Loucy (cell line): Measurements from ENCODE around the gene OR5K1.
A peak's percentile ranks its signal among the peaks of the same experiment; 100 is the strongest.

ENCODE experiments used
- H2AFZ ChIP-seq: fragments of 200-600 bp; sonication (generic); 2 replicates; pipeline ENCODE4 v1.6.0; 2016; ENCODE audit warnings: antibody characterized with exemption, mild to moderate bottlenecking, low read length, moderate library complexity
- H3F3A ChIP-seq: fragments of 200-600 bp; 2 replicates; pipeline ENCODE4 v1.6.0; 2016; ENCODE audit warnings: antibody characterized with exemption, low read depth, mild to moderate bottlenecking
- H3K27me3 ChIP-seq: fragments of 200-600 bp; sonication (generic); 2 replicates; pipeline ENCODE4 v1.6.1; 2014; ENCODE audit warnings: low read length, mild to moderate bottlenecking; ENCODE audit not compliant: insufficient read depth, poor library complexity, severe bottlenecking
- H3K36me3 ChIP-seq: fragments of 200-600 bp; sonication (generic); 2 replicates; pipeline ENCODE4 v1.6.1; 2016; ENCODE audit warnings: low read length; ENCODE audit not compliant: insufficient read depth
- H3K4me1 ChIP-seq: fragments of 200-600 bp; sonication (generic); 2 replicates; pipeline ENCODE4 v1.5.1; 2014; ENCODE audit warnings: low read length, mild to moderate bottlenecking; ENCODE audit not compliant: insufficient read depth, poor library complexity, severe bottlenecking
- H3K4me2 ChIP-seq: fragments of 200-600 bp; sonication (generic); 2 replicates; pipeline ENCODE4 v1.6.0; 2014; ENCODE audit warnings: antibody characterized with exemption, low read length, low read depth, mild to moderate bottlenecking; ENCODE audit not compliant: poor library complexity, severe bottlenecking
- H3K4me3 ChIP-seq: fragments of 200-600 bp; sonication (generic); 2 replicates; pipeline ENCODE4 v1.5.1; 2014; ENCODE audit warnings: low read length, mild to moderate bottlenecking, mixed read lengths; ENCODE audit not compliant: poor library complexity, severe bottlenecking
- H3K79me2 ChIP-seq: fragments of 200-600 bp; sonication (generic); 2 replicates; pipeline ENCODE4 v1.6.1; 2014; ENCODE audit warnings: low read length; ENCODE audit not compliant: insufficient read depth
- H3K9ac ChIP-seq: fragments of 200-600 bp; sonication (generic); 2 replicates; pipeline ENCODE4 v1.6.0; 2014; ENCODE audit warnings: mild to moderate bottlenecking, low read depth, low read length, moderate library complexity; ENCODE audit not compliant: poor library complexity, severe bottlenecking
- H3K9me2 ChIP-seq: fragments of 200-600 bp; sonication (generic); replicated peaks from 2 replicates; pipeline ENCODE4 v1.6.1; 2016; ENCODE audit warnings: low read depth, low read length, mixed read lengths
- H3K9me3 ChIP-seq: fragments of 200-600 bp; sonication (generic); 2 replicates; pipeline ENCODE4 v1.6.1; 2014; ENCODE audit warnings: mild to moderate bottlenecking, antibody characterized with exemption, low read length, low read depth; ENCODE audit not compliant: insufficient read depth
- H4K20me1 ChIP-seq: fragments of 200-600 bp; sonication (generic); 2 replicates; pipeline ENCODE4 v1.6.0; 2014; ENCODE audit warnings: antibody characterized with exemption, low read length, mild to moderate bottlenecking; ENCODE audit not compliant: insufficient read depth, poor library complexity, severe bottlenecking
- EZH2phosphoT487 ChIP-seq: fragments of 200-600 bp; IDR thresholded peaks from 2 replicates; pipeline ENCODE4 v1.6.1; 2018; ENCODE audit warnings: antibody characterized with exemption, mild to moderate bottlenecking, moderate library complexity, borderline replicate concordance
- TF ChIP-seq, protein P1 (sequence below): fragments of 200-600 bp; sonication (generic); conservative IDR thresholded peaks from 2 replicates; pipeline ENCODE4 v1.5.1; 2014; ENCODE audit warnings: mild to moderate bottlenecking, antibody characterized with exemption, low read length

The OR5K1 gene

DNA sequence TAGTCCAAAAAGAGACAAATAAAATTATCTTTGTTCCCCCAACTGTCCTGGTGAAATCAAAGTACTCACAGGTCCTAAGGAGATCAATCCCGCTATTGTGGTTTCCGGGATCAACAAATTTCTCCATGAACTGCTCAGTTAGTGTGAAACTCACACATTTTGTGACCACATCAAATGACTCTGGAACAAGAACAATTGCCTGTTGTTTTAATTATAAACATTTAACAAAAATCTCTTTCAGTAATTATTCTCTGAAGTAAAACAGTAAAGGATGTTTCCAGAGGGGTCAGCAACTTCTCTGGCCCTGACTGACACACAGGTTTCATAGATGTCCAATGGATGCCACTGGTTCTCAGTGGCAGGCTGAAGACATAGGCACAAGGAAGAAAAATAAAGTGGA is 55.8 kb downstream of the OR5K1 start:
- Histone ChIP-seq H4K20me1 (peaks cover 36% of the 10 kb centered on the region), H3K4me3 (peak overlapping the region; percentile 88), H3K79me2 (peaks cover 50% of the 10 kb centered on the region), H3K27me3 (no peaks in the 10 kb centered on the region), H3K4me1 (peaks cover 44% of the 10 kb centered on the region), H3K9me3 (no peaks in the 10 kb centered on the region), H3K4me2 (peak overlapping the region; percentile 88), H3F3A (no peaks in the 10 kb centered on the region), H3K36me3 (peaks cover 5% of the 10 kb centered on the region; the same call in 1 of the 2 replicates), H2AFZ (no peak overlapping the region), H3K9ac (no peak overlapping the region), H3K9me2 (no peaks in the 10 kb centered on the region)
- TF ChIP-seq, protein P1, sequence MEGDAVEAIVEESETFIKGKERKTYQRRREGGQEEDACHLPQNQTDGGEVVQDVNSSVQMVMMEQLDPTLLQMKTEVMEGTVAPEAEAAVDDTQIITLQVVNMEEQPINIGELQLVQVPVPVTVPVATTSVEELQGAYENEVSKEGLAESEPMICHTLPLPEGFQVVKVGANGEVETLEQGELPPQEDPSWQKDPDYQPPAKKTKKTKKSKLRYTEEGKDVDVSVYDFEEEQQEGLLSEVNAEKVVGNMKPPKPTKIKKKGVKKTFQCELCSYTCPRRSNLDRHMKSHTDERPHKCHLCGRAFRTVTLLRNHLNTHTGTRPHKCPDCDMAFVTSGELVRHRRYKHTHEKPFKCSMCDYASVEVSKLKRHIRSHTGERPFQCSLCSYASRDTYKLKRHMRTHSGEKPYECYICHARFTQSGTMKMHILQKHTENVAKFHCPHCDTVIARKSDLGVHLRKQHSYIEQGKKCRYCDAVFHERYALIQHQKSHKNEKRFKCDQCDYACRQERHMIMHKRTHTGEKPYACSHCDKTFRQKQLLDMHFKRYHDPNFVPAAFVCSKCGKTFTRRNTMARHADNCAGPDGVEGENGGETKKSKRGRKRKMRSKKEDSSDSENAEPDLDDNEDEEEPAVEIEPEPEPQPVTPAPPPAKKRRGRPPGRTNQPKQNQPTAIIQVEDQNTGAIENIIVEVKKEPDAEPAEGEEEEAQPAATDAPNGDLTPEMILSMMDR: no peak
- no peak for TF ChIP-seq EZH2phosphoT487

DNA sequence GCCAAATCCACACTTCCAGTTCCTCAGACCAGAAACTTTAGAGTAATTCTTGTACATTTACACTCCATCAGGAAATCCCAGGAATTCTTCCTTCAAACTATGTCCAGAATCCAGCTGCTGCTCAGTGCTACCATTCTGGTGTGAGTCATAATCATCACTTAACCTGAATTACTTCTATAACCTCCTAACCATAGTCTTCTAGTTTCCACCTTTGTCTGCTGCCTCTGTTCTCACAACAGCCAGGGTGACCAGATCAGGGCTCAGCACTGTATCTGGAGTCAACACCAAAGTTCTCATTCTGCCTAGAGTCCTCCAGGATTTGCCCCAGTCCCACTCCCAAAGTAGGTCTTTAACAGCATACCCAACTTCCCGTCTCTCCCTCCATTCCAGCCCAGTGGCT is 56.4 kb downstream of the OR5K1 start:
- Histone ChIP-seq H4K20me1 (peaks cover 36% of the 10 kb centered on the region), H3K9me3 (no peaks in the 10 kb centered on the region), H3K27me3 (no peaks in the 10 kb centered on the region), H3F3A (no peaks in the 10 kb centered on the region), H3K9me2 (no peaks in the 10 kb centered on the region), H3K9ac (no peak overlapping the region), H3K79me2 (peaks cover 50% of the 10 kb centered on the region), H3K4me2 (peak overlapping the region; percentile 88), H3K4me1 (peaks cover 44% of the 10 kb centered on the region), H2AFZ (no peak overlapping the region), H3K4me3 (peak overlapping the region; percentile 88), H3K36me3 (peaks cover 5% of the 10 kb centered on the region; the same call in 1 of the 2 replicates)
- no peak for TF ChIP-seq EZH2phosphoT487
- TF ChIP-seq, protein P1: no peak

DNA sequence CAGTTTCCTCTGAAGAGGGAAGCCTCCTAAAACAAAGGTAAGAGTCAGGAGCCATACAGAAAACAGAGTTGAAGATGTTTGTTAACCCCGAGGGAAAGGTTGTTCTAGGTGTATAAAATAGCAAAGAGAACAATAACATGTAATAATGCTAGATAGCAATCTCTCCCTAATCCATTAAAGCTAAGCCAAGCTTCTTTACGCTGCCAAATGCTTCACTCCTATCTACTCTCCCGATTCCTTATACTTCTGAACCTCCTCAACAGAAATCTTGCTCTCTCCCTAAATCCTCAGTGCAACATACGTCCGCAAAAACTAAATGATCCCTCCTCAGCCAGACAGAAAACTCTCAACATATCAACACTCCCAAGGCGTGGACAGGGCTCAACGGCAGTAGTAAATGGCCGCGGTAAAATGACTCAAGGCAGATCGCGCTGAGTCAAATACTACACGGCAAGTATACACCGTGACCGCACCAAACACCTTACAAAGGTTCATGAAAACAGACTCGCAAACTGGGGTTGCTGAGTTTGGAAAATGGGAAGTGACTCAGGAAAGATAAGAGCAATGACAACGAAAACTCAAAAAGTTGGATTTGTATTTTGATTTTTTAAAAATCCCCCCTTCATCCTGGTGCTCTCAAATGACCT is 59.0 kb downstream of the OR5K1 start:
- Histone ChIP-seq H3K9me3 (no peaks in the 10 kb centered on the region), H3K79me2 (peaks cover 50% of the 10 kb centered on the region), H4K20me1 (peaks cover 29% of the 10 kb centered on the region), H3K27me3 (no peaks in the 10 kb centered on the region), H3K9ac (peak overlapping the region; percentile 81), H3K36me3 (no peaks in the 10 kb centered on the region), H3K4me2 (peak overlapping the region; percentile 88), H3K4me3 (peak overlapping the region; percentile 88), H2AFZ (peak overlapping the region; percentile 49), H3K9me2 (no peaks in the 10 kb centered on the region), H3K4me1 (peaks cover 50% of the 10 kb centered on the region), H3F3A (no peaks in the 10 kb centered on the region)
- TF ChIP-seq, protein P1: no peak
